ENCODE measurements around the gene SLC27A5. TPM values are rescaled to one million over a fixed set of nuclear protein-coding genes. Genes with fewer than 3 reads are reported as not detected.
A peak's percentile ranks its signal among the peaks of the same experiment; 100 is the strongest.

Gene SLC27A5
- total and polyA plus RNA-seq, 2 of the 4 experiments (the other 2 are of a cell fraction) = 7.7 to 11.2 TPM

GRCh38 chr19:58529405-58529804 lies 17.6 kb upstream of the SLC27A5 start:
- Histone ChIP-seq H3K14ac (replicated peaks; ENCODE audit: low read depth, low read length) (no peak overlapping the region), H3K18ac (ENCODE audit: low read depth, low read length) (no peak overlapping the region), H2BK20ac (ENCODE audit: low read depth, low read length) (no peak overlapping the region), H2BK5ac (ENCODE audit: low read depth, low read length, poor library complexity, severe bottlenecking) (no peak overlapping the region), H4K5ac (ENCODE audit: low read depth, low read length) (no peak overlapping the region), H2BK120ac (ENCODE audit: low read depth, low read length) (no peak overlapping the region), H3K9me1 (ENCODE audit: insufficient read depth, low read length) (no peaks in the 10 kb centered on the region), H2AK5ac (ENCODE audit: low read depth, low read length) (no peak overlapping the region), H3K9ac (ENCODE audit: low read depth, low read length) (no peak overlapping the region), H2AFZ (replicated peaks; ENCODE audit: low read length, poor library complexity) (no peak overlapping the region), H3K23ac (ENCODE audit: low read depth, low read length) (no peak overlapping the region), H3K36me3 (ENCODE audit: control insufficient read depth, insufficient read depth, low read length) (no peaks in the 10 kb centered on the region), H2AK9ac (replicated peaks; ENCODE audit: low read depth, low read length, poor library complexity) (no peak overlapping the region), H3K79me1 (ENCODE audit: low read depth in 1 of 2, low read length in 2 of 2) (no peaks in the 10 kb centered on the region), H3K4me2 (ENCODE audit: low read depth, low read length) (no peak overlapping the region), H2BK15ac (ENCODE audit: low read depth, low read length) (no peak overlapping the region), H3K27ac (ENCODE audit: insufficient read depth, low read length) (no peak overlapping the region), H3K56ac (ENCODE audit: extremely low read depth, insufficient read depth, low read length) (no peak overlapping the region; the same call in 1 of the 2 replicates), H3K4me3 (ENCODE audit: insufficient read depth, low read depth, low read length) (no peak overlapping the region), H3K27me3 (ENCODE audit: control insufficient read depth, insufficient read depth, low read length) (peaks cover 24% of the 10 kb centered on the region), H3K4me1 (ENCODE audit: control insufficient read depth, insufficient read depth, low read length) (no peaks in the 10 kb centered on the region), H4K8ac (ENCODE audit: low read depth in 2 of 2, low read length in 2 of 2) (no peak overlapping the region), H4K20me1 (ENCODE audit: insufficient read depth, low read length) (no peaks in the 10 kb centered on the region), H3K4ac (ENCODE audit: low read depth, low read length) (no peak overlapping the region), H4K91ac (ENCODE audit: insufficient read depth, low read depth, low read length) (no peak overlapping the region), H3K9me3 (ENCODE audit: control insufficient read depth, insufficient read depth, low read length) (0 out of 2 replicates have a peak, but pooled peaks cover 2% of the 10 kb centered on the region)
- no TSS peak for BruUV-seq (replicated peaks)
- WGBS, 2 experiments (ENCODE audit: extremely low coverage in 2 of 2, insufficient read length in 1 of 2) = no CpG with 5 or more reads among the region's 3 CpGs
- dilution Hi-C loops (cut with HindIII; ENCODE audit: low sequenced_read_pairs, unreplicated experiment) = no loop called here
- in situ Hi-C loops (cut with MboI; ENCODE audit: low sequenced_read_pairs) = no loop called here
- no peak for DNase-seq
- intact Hi-C loops (cut with micrococcal nuclease) = no loop called here
- ChIA-PET POLR2A (ENCODE audit: unreplicated experiment) (no interaction called here), CTCF (no interaction called here)
- TF ChIP-seq MAFK (IDR thresholded peaks at IDR 0.05; ENCODE audit: low read depth, low read length) = 0 out of 2 replicates have a peak, but pooled peaks have one; percentile 24
- TF ChIP-seq ELK1 (IDR thresholded peaks at IDR 0.05; ENCODE audit: borderline replicate concordance, low read depth, low read length) = no peak
- ATAC-seq (ENCODE audit: low read depth) = no peak
